SH-SY5Y (cell line): ENCODE data around the gene OAS2.

ENCODE experiments used
- GATA2 ChIP-seq: IDR thresholded peaks from 2 replicates; pipeline ENCODE4 v1.6.1; 2011; ENCODE audit warnings: mild to moderate bottlenecking, low read depth, low read length
- GATA3 ChIP-seq: IDR thresholded peaks from 2 replicates; pipeline ENCODE4 v1.6.1; 2011; ENCODE audit warnings: low read depth, mild to moderate bottlenecking, low read length, moderate library complexity

OAS2 gene

DNA sequence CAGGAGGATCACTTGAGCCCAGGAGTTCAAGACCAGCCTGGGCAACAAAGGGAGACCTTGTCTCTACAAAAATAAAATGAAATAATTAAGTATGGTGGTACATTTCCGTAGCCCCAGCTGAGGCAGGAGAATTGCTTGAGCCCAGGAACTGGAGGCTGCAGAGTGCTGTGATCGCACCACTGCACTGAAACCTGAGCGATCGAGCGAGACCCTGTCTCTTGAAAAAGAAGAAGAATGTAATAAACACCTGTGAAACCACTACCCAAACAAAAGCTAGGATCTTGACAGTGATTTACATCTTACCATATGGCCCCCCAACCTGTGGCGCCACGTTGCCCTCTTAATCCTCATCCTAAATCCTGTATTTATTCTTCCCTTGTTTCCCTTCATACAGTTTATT, 72.5 kb downstream of the OAS2 start:
- no peak for TF ChIP-seq GATA2
- TF ChIP-seq GATA3: no peak

- no peak for TF ChIP-seq GATA2
- no peak for TF ChIP-seq GATA3
Measured at GRCh38 chr12:113051759-113052158, 73.4 kb downstream of the OAS2 start.

DNA sequence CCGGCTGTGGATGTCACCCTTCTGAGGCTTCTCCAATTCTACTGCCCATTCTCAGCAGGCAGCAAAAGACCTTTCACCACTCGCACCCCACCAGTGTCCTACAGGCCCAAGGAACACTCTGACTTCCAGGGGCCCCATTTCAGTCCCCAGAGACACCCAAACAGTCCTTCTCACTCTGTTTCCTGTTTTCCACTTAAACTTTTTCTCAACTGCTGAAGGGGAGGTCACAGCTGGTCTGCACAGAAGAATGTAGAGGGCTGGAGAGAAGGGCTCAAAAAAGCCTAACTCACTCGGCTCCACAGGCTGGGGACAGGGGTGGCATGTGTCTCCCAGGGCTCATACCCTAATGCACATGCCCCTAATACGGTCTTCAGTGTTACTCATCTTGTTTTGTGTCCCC, 74.0 kb downstream of the OAS2 start:
- TF ChIP-seq GATA2 (no peak), GATA3 (no peak)

DNA sequence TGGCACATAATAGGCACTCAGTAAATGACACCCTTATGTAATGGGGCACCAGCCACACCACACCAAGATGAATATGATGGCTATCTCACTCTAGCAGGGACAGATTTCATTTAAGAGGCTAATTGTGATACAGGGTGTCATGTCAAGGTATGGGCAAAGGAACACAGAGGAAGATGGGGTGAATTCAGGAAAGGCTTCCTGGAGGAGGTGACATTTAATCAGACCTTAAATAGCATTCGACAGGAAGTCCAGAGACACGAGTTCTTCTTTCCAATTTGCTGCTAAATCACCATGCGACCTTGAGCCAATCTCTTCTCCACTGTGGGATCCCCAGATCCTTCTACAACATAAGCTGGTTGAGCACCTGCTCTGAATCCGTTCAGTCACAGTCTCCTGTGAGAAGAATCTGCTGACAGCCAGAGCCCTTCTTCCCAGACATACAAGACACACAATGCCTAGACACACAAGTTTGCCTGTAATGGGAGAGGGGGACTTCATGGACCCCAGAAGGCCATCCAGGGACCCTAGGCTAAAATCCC, 76.7 kb downstream of the OAS2 start:
- TF ChIP-seq GATA3 (no peak), GATA2 (no peak)

DNA sequence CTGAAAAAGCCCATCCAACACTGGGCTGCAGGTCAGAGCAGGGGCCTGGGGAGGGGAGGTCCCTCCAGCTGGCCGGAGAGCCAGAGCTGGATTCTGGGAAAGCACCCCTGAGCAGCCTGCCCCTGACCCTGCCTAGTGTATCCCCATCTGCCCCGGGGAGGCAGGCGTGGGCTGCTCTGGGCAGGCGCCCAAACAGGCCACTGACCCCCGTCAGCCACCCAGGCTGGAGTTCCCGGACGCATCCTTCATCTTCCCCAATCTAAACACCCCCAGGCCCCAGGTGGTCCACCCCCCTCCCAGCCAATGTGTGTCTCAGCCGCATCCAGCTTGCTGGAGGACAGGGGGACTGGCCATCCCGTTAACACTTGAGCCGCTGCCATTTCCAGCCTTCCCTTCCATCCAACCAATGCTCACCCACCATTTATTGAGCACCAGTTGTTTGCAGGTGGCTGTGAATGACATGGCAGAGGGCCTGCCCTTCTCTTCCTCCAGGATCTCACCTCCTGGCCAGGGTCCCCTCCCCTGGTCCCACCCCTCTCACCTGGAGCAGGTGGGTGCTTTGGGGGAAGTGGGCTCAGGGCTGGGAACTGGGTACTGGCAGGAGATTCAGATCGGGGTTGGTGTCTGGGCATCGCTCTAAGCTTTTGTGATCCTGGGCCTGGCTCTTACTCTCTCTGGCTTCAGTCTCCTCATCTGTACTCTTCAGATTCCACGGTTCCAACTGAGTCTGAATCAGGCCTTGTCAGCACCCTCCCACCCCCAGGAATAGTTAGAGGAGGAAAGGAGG, 77.5 kb downstream of the OAS2 start:
- TF ChIP-seq GATA2: no peak
- TF ChIP-seq GATA3: no peak

DNA sequence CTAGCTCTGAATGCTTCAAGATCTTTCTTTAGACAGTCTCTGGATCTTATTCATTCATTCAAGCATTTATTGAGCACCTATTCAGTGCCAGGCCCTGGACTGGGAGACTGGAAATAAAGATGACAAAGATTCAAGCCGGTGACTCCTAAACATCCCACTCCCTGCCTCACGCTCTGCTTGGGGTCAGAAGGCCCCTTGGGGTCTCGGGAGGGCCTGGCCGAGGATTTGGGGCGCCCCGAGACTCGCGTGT, 78.0 kb downstream of the OAS2 start:
- TF ChIP-seq GATA3 (no peak), GATA2 (no peak)

DNA sequence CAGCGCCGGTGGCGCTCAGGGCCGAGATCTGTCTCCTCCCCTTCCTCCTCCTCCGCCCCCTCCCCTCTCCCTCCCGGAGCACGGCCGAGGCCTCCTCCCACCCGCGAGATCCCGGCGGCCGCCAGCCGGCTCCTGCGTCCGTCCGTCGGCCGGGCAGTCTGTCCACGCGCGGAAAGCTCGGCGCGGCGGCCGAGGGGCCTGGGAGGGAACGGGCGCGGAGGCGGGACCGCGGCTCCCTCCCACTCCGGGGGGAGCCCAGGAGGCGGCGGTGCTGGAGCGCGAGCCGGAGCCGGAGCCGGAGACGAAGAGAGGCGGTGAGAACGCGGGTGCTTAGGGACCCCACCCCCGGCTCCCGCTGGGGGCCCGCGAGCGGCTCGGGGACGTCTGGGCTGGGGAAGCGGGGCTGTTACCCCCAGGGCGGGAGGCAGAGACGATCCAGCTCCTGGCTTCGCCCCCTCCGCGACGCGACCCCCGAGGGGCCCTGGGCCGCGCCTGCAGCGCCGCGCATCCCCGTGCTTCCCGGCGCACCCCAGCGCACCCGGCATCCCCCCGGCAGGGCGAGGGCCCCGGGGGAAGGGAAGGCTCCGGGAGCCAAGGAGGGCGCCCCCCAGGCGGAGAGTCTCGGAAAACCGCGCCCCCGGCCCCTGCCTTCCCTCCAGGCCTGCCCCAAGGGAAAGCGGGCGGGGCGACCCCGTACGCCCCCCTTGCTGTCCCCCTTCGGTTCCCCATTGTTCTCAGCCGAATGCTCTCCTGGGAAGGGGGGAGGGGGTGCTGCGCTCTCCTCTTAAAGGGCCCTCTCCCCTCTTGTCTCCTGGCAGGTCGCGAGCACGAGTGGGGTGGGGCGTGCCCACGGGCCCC, 78.5 kb downstream of the OAS2 start, which contains the start of gene DTX1:
TSS of gene DTX1 (plus strand) at position 100 of the 858 bp plus-strand sequence. CDS start 1,463 bp downstream, outside the sequence.
- TF ChIP-seq GATA3: no peak
- no peak for TF ChIP-seq GATA2

DNA sequence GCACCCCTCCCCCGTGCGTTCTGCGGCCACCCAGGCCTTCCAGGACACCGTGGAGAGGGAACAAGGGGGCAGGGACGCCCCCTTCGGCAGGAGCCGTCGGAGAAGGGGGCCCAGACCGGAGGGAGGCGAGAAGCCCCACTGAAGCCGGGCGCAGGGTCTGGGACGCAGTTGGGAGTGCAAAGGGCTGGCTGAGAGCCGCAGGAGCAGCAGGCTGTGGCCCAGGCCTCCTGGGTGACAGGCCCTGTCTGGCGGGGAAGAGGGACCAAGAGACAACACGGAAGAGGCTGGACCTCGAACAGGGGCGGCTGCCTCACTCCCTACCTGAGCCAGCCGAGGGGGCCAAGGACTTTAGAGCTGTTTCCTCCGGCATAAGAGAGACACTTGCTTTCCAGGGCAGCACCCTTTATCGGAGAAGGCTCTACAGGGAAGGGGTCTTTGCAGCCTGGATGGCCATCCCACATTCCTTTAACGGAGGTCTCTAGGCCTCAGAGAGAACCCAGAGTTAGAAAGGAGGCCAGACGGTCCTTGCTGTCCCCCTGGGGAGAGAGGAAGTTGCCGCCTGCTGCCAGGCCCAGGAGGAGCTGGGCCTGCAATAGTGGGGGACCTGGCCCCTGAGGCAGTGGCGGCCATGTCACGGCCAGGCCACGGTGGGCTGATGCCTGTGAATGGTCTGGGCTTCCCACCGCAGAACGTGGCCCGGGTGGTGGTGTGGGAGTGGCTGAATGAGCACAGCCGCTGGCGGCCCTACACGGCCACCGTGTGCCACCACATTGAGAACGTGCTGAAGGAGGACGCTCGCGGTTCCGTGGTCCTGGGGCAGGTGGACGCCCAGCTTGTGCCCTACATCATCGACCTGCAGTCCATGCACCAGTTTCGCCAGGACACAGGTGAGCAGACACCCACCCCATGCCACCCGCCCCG, 79.5 kb downstream of the OAS2 start:
- no peak for TF ChIP-seq GATA3
- TF ChIP-seq GATA2: no peak

DNA sequence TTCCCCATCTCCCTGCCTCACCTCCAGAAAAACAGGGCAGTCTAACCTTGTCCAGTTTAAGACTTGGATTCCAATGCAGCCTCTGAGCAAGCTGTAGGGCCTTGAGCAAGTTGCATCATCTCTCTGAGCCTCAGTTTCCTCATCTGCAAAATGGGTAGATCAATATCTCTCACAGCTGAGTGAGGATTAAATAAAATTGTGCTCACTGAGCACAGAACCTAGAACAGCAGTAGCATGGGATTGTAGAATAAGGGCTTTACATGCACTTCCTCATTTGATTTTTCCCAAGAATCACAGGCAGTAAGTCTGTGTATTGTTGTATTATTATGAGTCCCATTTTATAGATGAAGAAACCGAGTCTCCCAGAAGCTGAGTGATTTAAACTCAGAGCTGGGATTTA, 80.2 kb downstream of the OAS2 start:
- TF ChIP-seq GATA3 (no peak), GATA2 (no peak)

DNA sequence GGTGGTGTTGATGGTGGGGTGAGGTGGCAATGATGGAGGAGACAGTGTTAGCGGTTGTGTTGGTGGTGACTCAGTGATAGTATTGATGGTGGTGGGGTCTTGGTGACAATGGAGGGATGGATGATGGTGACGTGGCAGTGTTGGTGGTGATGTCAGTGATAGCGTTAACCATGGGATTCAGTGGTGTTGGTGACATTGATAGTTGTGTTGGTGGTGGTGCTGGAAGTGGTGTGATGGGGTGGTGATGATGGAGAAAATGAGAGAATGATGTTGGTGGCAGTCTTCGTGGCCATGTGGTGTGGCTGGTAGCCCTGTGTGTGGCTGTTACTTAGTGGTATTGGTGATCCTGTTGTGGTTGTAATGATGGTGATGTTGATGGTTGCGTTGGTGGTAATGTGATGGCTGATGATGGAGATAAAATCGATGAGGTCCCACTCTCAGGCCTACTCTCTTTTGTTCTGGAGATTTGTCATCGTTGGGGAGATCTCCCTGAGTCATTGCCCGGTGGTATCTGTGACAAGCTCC, 80.8 kb downstream of the OAS2 start:
- TF ChIP-seq GATA3 (no peak), GATA2 (0 out of 2 replicates have a peak, but pooled peaks have one; percentile 6)

GRCh38 chr12:113060336-113060960, 82.1 kb downstream of the OAS2 start:
- no peak for TF ChIP-seq GATA2

DNA sequence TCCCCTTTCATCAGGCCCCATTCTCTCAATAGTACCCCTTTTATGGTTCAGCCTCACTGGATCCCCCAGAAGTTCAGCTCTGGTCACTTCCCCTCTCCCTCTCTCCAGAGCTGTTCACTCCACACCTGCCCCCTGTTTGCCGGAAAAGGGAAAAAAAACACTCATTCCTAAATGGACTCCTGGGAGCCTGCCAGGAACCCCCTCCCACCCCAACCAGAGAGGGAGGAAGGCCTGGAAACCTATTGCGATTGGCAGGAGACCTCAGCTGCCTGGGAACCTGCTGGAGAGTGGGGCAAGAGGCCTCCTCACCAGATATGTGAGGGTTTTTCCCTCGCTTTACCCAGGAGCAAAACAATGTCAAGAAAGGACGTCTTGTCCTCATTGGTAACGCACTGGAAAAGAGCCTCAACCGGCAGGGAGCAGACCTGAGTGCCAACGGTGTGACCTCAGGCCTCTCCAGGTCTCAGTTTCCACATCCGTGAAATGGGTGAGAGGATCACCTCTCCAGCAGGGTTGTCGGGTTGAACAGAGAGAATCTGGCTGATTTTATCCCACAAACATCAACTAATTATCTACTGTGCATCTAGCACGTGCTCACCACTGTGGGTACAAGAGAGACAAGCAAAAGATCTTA, 82.9 kb downstream of the OAS2 start:
- TF ChIP-seq GATA3 (no peak), GATA2 (no peak)
